HG03558 (cell line): ENCODE results near the gene C10orf105.

Experiments
- ATAC-seq: cut with Tn5 transposase; IDR thresholded peaks from one replicate; pipeline ENCODE4 v1.9.1; 2021; ENCODE audit warnings: moderate number of reproducible peaks; ENCODE audit not compliant: unreplicated experiment; ENCODE audit errors: extremely low read depth

C10orf105 gene, protein sequence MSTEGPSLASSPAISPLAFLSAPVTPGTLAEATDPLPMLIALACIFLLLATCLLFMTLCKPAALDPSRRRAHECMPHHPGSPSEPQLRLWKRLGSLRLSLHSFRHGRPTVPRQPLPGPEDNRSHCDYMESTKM

DNA sequence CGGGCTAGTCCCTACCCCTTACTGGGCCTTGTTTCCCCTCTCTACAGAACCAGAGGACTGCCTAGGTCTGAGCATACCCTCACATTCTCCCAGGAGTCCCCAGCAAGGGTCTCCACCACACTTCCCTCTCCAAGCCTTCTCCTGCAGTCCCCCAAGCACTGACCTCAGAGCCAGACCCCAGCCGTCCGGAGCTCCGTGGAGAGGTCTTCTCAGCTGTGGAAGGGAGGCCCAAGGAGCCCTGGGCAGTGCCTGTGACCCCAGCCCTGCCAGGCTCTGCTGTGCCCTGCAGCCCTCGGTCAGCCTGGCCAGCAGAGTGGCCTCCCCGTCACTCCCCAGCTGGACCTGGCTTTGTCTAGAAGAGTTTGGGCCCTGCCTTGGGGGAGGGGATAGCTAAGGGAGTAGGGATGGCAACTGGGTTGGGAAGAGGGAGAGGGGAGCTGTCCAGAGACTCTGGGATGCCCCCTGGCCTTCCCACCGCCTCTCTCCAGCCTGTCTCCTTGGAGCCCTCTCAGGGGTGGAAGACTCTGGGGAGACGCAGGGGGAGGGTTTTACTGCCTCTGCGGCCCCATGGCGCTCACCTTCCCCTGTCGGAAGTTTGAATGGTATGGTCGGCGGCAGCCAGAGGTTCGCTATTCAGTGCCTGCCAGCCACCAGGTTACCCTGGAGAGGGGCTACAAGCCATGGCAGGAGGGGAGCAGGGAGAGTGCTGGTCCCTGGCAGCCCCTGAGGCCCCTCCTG is at the start of gene C10orf105:
Gene C10orf105, minus strand, starts transcription at position 315 of the 738 bp plus-strand sequence. CDS start 3,441 bp downstream, outside the sequence.
- no peak for ATAC-seq

DNA sequence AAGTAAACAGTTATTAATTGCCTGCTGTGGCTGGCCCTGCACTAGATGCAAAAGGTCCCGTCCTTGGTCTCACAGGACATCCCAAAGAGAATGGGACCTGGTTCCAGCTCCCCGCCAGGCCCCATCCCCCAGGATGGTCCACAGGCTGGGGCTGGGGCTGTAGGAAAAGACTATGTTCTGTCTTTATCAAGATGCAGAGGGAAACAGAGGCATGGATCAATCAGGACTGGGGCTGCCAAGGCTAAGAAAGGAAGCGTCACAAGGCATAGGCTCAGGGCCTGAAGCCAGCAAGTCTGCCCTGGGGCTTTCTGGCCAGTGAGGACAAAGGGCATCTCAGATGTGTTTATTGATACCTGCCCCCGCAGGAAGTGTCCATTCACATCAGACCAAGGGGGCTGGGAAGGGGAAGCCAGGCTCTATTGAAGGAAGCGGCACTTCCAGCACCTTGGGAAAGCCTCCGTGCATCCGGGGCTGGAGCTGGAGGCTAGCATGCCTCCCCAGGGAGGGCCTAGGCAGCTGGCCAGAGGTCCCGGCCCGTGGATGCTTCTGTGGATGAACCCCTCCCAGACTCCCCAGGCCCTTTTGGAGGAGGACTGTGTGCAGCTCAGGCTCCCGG is 48.0 kb upstream of the C10orf105 start:
- ATAC-seq, result no peak

DNA sequence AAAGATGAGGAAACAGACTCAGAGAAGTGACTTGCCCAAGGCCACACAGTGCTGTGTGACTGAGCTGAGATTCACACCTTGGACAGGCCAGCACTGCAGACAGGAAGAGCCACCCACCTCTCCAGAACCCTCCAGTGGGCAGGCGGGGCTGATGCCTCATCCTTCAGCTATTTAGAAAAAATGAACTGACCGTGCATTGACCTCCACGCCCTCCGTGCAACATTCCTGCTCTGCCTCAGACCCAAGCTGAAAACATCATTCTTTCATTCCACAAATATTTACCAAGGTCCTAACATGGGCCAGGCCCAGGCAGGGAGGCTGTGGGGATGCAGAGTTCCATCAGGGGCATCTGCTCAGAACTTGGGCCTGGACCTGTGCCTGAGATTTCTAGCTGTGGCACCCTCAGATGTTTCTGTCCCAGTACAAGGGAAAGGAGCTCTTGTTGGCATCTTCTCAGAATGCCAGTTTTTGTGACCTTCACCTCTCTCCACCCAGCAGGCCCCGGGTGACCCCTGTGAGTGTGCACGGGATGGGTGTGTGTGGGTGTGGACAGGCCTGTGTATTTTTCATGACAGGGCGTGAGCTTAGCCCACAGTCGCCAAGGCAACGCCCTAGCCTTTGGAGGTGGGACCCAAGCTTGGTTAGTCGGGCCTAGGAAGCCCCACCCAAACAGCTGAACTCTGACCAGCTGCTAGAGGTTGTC is 47.3 kb upstream of the C10orf105 start:
- ATAC-seq, result no peak

DNA sequence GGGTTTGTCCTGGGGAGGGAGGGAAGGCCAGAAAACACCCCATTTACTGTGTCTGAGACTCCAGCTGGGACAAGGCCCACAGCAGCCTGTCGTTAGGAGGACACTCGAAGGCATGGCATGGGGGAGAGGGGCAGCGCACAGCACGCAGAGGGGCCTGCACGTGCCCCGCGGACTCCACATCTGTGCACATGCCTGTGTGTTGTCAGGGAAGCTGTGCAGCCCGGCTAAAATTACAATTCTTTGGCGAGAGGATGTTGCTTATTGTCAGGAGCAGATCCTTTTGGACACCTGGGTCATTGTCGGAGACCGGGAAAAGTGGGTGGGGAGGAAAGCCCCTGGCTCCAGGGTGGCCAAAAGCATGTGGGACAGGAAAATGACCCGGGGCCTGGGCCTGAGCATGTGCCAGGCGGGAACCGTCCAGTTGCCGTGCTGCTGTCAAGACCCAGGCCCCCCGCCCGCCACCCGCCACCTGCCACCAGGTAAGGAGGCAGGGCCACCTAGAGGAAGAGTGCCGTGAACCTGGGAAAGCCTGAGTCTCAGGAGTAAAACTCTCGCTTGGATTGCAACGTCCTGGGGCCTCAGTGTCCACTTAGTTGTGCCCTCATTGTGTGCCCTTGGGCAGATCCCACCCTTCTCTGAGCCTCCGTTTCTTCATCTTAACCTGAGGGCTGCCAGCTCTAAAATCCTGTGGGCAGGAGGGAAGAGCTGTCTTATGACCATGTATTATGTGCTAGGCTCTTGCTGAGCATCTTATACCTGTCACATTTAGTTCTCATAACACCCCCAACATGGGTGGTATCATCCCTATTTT is 46.5 kb upstream of the C10orf105 start:
- no peak for ATAC-seq

DNA sequence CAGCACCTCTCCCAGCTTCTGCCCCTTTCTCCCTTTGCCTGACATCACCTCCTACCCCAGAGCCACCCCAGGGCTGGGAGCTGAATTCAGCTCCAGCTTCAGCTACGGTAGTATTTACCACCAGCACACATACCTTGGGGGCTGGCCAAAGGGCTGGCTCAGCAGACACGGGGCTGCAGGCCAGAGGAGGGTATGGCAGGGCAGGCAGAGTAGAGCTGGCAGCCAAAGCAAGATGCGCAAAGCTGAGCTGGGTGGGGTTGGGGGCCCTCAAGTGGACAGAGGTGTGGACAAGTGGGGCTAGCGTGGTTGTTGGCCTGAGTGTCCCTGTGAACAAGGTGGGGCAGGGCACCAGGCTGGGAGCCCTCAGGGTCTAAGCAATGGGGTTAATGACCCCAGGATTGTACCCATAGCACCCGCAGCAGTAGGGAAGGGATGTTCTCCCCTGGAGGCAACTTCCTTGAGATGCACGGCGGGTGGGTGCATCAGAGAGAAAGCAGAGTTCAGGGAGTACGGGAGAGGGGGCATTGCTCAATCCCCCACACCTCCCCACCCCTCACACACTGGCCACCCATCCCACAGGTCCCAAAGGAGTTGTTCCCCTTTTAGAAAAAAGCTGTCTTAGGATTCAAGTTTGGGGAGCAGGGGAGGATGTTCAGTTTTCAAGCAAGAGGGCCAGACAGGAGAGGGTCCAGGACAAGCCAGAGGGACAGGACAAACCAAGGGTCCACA is 45.8 kb upstream of the C10orf105 start:
- ATAC-seq, result no peak

DNA sequence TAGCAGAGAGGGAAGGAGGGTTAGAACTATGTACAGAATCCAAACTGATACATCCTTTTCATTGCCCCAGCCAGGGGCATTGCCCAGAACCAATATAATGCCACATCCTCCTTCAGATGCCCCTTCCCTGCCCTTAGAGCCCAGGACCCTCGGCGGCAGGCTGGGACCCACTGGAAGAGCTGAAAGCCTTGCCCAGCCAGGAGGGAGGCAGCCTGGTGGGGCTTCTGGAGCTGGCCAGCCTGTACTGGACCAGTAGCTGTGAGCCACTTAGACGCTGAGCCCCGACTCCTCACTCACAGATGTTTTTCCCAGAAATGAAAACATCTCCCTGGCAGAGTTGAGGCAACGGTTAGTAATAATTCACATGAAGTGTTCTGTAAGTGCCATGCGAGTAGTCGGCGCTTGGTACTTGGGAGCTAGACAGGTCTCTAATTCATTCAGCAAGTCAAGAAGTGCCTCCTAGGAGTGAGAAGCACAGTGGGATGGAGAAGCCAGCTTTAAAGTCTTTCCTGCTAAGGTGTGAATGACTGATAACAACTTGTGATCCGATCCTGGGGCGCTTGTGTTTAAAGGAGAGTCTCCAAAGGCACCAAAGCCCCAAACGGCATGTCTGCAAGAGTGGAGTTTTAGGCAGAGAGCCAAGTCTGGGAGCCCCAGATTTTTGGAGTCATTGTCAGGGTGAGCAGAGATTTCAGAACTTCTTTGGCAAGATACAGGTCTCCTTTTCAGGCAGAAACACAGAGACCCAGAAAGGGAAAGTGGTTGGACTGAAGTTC is 44.0 kb upstream of the C10orf105 start:
- ATAC-seq, result no peak

DNA sequence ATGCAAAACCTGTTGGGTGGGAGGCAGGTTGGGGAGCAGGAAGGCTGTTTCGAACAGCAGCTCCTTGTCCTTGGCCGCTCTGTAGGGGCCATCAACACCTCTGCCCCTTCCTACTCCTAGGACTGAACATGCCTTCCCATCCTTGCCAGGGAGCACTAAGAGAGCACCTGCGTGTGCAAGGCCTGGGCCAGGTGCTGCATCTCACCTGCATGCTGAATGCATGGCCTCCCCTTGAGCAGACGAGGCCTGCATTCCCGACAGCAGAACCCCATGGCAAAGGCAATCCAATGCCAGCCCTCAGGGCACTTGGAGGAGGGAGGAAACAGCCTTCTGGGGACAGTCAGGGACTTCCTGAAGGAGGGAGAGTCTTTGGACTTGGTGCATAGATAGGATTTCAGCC is 42.7 kb upstream of the C10orf105 start:
- no peak for ATAC-seq

DNA sequence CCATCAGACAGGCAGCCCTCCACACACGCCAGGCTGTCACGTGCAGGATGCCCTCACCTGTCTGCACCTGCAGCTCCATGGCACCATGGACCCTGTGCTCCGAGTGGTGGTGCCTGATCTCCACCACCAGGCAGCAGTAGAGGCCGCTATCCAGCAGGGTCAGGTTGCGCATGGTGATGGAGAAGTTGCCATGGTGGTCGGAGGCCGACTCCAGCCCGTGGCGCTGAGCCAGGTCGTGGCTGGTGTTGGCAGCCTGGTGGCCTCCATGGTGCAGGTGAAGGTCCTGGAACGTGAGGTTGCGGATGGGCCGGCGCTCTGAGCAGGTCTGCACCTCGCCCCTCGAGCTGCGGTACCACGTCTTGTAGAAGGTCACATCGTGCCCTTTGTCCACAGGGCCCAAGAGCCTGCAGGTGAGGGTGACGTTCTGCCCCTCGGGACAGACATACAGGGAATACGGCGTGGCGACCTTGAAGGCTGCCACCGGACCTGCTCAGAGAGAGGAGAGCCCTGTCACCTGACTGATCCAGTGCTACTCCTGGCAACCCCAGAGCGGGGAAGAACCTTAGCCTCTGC is 42.0 kb upstream of the C10orf105 start:
- ATAC-seq, result no peak

DNA sequence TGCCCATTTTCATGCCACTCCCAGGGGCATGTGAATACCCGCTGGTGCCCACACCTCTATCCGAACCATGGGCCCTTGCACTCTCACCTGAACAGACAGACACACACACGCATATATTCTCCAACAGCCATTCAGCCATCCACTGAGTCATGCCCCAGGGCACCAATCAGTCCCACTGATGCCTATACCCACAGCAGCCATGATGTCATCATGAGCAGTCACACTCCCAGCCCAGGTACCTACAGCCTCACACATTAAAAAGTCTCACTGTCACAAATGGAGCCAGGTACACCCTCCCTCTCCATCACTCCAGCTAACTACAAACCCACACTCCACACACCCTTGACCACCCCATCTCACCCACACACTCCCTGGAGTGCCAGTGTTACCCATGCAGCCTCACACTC is 41.5 kb upstream of the C10orf105 start:
- no peak for ATAC-seq

DNA sequence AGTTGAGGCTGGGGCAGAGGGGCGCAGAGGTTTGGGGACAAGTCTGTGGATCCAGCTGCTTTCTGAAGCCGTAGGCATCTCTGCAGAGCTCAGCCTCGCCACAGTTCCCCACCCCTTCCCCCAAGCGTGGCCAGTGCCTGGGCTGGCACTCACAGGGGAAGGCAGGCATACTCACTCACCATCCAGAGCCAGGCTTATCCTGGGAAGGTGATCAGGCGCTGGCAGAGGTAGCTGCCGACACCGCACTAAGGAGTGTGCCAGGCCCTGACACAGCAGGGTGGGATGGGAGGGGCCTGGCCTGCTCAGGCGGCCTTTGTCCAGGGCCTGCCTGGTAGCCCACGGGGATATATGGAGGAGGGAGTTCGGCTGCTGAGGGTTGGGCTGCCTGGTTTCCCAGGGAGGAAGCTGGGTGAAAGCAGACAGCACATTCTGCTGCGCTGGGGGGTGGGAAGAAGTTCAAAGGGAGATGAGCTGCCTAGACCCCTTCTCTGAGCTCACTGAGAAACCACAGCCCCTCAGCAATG is 37.9 kb upstream of the C10orf105 start:
- no peak for ATAC-seq

DNA sequence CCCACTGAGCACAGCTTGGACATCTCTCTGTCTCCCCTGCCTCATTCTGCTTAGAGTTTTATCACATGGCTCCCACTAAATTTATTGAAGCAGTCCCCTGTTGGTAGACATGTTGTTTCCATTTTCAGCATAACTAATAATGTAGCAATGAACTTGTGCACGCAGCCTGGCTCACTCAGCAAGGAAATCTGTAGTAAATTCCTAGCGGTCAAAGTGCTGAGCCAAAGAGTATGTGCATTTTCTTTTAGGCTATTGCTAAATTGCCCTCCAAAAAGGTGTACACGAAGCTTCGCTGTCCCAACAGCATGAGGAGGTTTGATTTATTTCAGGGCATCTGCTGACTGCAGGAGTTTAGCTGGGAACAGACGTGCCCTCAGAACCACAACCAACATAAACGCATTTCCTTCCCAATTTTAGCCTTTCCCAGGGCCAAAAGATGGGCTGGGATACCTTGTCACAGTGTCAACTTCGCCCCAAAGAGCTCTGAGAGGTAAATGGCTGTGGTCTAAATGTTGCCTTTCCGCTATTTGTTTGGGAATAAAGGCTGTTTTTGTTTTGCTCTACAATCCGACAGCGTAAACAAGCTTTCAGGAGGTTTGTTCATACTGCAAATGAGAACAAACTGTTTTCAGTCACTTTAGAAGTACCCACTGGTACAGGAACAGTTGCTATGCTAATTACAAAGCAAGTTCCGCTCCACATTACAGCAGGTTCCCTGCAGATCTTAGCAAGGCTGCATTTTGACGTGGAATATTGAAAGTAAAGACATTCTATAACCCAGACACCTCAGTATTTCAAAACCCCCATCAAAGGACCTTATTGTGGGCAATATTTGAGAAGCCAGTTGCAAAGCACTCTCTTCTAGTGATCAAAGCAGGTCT is 37.0 kb upstream of the C10orf105 start:
- ATAC-seq, result no peak

DNA sequence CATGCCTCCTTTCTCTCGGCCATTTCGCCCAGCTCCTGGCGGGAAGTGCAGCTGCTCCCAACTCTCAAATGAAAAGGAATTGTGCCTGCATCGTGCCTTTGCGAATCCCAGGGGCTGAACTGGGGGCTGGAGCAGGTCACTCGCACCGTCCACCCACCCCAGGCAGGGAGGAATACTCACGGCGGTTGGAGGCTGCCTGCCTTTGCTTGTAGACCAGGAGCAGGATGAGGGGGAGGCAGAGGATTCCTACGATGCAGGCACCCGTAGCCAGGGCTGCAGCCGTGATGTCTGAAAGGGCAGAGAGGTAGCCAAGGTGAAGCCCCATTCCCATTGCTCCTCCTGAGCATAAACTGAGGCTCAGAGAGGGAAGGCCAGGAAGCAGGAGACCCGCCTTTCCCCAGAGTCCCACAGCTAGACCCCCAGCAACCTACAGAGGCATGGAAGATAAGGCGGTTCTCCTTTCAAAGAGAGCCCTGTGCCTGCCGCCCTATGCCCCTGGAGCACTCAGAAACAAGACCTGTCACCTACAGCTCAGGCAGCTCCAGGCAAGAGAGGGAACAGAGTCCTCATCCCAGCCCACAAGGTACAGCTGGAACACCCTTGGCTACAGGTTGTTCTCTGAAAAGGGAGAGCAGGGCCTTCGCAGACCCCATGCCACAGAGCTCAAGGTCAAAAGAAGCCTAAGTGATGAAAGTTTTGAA is 35.8 kb upstream of the C10orf105 start:
- no peak for ATAC-seq

DNA sequence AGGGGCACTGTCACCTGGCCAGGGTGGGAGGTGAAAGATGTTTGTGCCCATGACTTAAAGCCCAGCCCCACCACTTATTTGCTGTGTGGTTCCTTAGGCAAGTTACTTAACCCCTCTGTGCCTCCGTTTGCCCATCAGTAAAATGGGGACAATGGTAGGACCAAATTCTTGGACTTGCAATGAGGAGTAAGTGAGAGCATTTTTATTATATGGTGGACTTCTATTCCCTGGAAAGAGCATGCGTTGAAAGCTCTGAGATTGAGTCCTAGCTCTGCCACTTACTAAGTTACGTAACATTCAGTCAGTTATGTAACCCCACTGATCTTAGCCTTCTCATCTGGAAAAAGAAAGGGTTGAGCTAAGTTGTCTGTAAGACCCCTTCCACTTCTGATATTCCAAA is 35.0 kb upstream of the C10orf105 start:
- no peak for ATAC-seq

DNA sequence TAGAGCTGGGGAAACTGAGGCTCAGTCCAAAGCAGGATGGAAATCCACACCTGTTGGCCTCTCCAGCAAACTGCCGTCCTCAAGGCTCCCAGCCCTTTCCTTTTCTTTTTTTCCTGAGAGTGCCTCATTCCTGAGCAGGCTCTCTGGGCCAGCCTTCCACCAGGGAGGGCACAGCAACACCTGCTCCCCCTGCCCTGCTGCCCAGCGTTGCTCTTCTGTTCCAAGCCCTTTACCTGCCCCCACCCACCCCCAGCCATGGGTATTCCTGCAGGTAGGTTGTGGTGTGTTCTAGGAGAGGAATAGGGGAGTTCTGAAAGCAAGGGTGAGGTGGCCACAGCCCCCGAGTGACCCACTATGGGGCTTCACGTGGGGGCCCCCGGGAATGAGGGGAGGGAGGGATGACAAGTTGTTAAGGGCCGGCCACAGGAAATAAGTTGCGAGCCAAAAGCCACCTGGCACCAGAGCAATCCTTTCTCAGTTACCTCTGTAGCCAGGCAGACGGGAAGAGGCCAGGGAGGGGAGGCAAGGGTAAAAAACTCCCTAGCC is 34.5 kb upstream of the C10orf105 start:
- no peak for ATAC-seq

DNA sequence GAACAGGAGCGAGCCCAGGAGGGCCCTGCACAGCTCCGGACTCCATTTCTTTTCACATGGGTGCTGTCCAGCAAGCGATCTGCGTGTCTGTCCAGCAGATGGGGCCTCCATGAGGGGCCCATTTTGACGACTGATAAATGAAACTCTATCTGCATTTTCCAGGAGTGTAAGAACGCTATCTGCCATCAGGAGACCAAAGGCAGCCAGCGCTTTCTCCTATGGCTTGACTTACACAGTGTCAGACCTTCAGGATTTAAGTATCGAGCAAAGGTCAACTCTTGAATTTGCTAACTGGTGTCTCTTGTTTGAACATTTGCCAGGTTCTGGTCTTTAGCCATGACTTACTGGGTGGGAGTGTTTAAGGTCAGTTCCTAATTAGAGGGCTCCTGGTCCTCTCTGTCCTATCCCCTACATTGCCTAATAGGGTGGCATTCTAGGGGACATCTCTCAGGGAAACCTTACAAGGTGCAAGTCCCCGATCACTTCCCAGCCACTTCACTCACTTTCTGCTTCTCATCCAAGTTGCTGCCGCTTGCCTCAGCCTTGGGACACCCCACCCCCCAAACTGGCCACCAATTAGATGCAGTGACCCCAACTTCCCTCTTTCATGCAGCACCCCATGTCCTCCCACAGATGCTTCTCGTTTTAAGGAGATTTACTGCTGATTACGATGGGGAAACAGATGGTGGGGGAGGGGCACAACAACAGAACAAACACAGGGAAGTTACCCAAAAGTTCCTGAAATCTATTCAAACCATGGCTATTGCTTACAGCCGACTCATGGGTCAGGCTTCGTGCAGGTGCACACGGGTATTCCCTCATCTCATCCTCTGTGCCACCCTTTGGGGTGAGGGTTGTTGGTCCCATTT is 33.7 kb upstream of the C10orf105 start:
- no peak for ATAC-seq
